NK-92 (cell line): ENCODE results near the gene HAUS2.
"Not testable (repeated sequence)": the region's sequence is repeated elsewhere in the genome, so short reads cannot be mapped to it uniquely, and the experiment has no call there.

Experiments
- DNase-seq: peaks from one replicate; lab custom pipeline; 2025; ENCODE audit not compliant: unreplicated experiment; lab: John Stamatoyannopoulos, UW

Gene HAUS2

DNA sequence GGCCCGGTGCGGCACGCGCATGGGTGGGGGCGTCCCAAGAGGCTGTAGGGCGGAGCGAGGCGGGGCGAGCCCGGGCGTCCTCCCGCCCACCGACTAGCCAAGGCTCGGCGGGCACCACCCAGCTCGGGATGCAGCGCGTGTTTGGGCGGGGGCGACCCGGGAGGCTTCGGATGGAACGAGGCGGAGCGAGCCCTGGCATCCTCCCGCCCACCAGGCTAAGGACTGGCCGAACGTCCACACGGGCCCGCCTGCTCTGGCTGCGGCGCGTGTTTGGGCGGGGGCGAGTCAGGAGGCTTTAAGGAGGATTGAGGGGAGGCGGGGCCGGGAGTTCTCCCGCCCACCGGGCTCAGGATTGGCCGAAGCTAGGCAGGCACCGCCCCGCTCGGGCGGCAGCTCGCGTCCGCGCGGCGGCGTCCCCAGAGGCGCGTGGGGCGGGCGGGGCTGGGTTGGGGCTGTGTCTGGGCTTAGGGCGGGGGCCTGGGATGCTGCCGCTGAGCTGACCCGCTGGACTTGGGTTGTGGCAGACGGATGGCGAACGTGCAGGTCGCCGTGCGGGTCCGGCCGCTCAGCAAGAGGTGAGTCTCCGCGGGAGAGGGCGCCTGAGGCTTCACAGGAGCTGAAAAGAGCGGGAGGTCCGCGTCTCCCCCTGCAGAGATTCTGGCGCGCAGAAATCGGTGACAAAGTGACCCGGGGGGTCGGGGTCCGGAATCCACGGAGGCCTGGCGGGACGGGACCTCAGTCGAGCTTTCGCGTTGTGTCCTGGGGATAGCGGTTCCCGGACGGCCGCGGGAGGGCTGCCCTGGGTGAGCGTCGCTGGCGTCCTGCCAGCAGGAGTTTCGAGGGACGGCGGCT, 26.8 kb downstream of the HAUS2 start, which contains the start of gene STARD9:
Gene STARD9, plus strand, starts transcription at position 419 of the 852 bp plus-strand sequence. Its CDS starts 110 bp downstream, at position 529.
- peak; percentile 58 for DNase-seq

GRCh38 chr15:42576040-42576594, 27.5 kb downstream of the HAUS2 start:
- DNase-seq, result no peak

DNA sequence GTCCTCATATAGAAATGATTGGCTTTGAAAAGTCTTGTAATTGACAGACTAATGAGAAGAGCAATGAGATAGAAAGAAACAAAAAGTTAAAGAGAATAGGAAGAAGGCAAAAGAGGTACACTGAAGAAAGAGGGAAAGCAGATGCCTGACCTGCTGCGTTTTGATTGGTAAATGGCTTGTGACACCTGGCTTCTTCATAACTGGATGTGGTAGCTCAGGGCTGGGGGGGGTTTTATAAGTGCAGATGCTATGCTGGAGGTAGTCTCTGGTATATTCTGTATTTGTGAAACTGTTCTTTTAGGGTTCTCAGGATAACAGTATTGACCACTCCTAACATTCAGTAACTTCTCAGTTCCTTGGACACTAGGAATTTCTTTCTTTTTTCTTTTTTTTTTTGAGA, 28.1 kb downstream of the HAUS2 start:
- no peak for DNase-seq

DNA sequence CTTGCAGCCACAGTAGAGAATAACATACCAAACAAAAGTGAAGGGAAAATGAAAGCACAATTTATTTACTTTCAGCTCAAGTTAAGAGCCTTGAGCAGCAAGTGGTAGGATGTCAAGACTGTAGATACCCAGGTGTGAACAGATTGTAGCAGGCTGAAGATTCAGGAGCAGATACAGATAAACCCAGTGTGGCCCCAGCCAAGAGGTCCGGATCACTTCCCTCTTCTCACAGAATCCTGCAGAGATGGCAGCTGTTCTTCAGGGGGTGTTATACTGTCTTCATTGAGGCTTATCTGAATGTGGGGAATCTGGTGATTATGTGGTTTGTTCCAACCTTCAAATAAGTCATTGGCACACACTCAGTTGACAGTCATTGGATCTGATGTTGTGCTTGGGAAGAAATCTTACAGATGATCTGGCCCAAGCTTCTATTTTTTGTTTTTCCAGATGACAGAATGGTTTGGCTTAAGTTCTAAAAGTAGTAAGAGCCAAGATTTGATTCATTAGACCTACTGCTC, 28.9 kb downstream of the HAUS2 start:
- DNase-seq, result no peak

DNA sequence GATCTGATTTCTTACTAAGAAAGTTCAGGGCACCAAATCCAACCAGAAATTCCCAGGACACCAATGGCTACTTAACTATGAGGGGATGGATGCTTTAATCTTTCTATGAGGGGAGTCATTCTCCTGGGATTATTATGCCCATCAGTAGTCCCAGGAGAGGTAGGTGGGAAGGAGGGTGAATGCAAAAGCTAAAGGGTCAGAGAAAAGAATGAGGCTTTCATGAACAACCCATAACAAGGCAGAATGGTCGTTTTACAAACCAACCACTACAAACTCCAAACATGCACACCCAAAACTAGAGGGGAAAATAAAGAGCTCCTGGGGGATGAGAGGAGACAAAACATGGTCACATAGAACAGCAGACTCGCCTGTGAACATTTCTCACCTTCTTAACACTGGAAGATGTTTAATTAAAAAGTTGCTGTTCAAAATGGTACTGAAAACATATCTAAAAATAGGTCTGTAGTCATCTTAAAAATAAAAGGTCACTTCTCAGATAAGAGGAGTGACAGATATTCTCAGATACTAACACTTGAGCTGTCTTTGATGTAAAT, 30.4 kb downstream of the HAUS2 start:
- no peak for DNase-seq

- DNase-seq, result no peak
Measured at GRCh38 chr15:42581272-42581730, 32.7 kb downstream of the HAUS2 start.

DNA sequence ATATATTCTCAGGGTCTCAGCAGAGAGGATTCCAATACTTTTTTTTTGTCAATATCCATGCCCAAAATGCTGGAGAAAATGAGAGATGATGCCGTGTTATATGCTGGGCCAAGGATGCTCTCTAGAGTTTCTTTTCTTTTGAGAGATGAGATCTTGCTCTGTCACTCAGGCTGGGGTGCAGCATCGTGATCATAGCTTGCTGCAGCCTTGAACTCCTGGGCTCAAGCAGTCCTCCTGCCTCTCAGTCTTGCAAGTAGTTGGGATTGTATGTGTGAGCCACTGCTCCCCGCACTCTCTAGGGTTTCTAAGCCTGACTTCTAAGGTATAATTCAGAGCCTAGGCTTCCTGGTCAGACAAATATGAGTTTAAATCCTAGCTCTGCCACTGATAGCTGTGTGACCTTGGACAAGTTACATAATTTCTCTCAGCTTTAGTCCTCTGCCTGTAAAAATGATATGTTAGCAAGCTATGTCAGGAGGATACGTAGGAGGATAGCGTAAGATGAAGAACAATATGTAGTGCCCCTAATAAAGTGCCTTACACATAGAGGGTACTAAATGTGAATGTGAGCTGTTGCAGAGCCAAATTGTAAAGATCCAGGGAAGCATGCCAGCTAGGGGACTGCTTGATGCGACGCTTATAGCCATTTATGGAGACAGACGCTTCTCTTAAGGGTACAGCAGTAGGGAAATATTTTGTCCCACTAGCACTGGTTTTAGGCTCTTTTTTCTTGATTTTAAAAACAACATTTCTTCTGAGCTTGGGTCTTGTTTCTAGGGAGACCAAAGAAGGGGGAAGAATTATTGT, 34.1 kb downstream of the HAUS2 start:
- DNase-seq, result no peak

DNA sequence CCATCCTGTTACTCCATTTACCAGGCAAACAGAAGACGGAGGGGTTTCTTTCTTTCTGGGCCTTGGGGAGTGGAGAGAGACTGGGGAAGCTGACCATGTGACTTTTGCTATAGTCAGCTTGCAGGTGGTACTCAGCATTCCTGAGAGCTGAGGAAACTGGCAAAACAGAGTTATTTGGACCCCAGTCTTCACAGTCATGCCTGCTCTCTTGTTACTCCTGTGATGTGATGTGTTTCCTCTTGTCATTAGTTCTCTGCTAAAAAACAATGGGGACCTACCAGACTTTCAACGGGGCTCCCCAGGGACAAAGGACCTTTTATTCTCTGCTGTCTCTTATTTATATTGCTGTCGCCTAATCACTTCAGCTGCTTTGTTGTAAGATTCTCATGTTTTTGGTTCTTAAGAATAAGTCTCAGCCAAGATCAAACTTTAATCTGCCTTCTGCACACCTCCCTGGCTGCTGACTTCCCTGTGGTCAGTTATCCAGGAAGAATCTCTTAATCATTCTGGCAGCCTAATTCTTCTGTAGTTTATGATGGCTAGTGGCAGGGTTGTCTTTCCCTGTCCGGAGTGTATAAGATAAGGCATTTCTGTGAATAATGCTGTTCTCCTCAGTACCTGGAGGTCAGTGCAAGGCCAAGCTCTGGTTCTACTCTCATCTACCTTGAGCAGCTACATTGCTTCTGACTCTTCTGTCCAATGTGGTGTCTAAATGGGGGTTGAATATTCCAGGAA, 35.6 kb downstream of the HAUS2 start:
- no peak for DNase-seq

DNA sequence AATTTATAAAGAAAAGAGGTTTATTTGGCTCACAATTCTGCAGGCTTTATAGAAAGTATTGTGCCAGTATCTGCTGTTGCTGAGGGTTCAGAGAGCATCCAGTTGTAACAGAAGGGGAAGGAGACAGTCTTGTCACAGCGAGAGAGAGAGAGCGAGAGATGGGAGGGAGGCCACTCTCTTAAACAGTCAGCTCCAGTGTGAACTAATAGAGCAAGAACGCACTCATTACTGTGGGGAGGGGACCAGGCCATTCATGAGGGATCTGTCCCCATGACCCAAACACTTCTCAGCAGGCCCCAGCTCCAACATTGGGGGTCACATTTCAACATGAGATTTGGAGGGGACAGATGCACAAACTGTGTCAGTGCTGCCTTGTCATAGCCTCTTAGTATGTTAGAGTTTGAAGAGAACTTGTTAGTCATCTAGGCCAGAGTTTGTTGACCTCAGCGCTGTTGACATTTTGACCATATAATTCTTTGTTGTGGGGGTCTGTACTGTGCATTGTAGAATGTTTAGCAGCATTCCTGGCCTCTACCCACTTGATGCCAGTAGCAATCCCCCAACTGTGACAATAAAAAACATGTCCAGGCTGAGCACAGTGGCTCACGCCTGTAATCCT, 42.1 kb downstream of the HAUS2 start:
- no peak for DNase-seq

GRCh38 chr15:42591238-42591934, 42.7 kb downstream of the HAUS2 start:
- DNase-seq, result no peak

DNA sequence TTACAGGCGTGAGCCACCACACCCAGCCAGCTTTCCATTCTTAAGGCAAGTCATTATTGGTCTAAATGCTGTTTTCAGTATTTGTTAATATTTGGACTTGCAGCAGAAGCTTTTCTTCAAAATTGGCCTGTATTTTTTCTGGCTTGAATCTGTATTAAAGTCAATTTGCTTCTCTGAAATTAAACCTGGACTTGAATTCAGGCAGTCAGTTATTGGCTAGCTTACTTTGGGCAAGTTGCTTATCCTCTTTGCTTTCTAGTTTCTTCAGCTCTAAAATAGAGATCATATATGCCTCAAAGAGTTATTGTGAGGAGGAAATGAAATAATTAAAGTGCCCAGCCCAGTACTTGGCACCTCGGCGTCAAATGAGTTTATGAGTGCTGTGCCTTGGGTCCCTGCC, 44.1 kb downstream of the HAUS2 start:
- DNase-seq, result no peak

GRCh38 chr15:42593143-42593542, 44.5 kb downstream of the HAUS2 start:
- no peak for DNase-seq

DNA sequence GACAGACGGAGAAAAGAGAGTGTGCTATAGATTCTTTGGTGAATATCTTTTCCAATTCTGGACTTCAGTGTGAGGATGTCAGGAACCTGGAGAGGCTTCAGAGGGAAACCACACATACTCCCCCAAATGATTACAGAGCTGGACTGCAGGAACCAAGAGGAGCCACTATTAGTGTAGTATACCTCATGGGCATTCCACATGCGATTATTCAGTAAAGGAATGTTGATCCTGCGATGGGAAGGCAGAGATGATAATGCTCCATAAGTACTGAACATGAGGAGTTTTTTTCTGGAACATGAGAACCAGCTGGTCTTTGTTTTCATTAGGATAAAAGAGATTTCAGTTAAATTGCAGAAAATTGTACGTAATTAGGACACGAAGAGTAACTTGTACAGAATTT, 45.5 kb downstream of the HAUS2 start:
- DNase-seq, result no peak

DNA sequence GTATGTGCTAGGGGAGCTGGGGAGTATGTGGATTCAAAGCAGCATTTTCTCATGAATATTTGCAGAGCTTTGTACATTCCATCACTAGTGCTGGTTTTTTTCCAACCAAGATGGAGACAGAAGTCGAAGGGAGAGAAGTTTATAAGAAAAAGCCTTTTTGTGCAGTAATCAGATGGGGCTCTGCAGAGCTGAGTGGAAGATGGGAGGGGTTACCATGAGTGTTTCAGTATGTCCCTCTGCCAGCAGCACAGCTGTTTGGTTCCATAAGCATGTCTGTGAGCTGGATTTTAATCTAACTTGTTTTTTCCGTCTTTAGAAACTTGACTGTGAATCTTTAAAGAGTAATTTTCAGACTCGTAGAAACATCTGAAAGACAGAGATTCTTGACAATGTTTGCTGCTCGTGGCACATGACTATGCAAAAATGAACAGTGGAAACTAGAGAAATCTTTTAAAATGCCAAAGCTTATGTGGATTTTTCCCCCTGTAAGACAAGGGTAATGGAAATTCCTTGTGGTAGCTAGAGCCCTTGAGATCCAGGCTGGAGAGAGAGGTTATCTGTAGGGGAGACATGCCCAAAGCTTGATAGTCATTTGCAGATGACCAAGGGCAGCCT, 47.1 kb downstream of the HAUS2 start:
- DNase-seq, result no peak

GRCh38 chr15:42601316-42601715, 52.7 kb downstream of the HAUS2 start:
- not testable (repeated sequence) for DNase-seq

DNA sequence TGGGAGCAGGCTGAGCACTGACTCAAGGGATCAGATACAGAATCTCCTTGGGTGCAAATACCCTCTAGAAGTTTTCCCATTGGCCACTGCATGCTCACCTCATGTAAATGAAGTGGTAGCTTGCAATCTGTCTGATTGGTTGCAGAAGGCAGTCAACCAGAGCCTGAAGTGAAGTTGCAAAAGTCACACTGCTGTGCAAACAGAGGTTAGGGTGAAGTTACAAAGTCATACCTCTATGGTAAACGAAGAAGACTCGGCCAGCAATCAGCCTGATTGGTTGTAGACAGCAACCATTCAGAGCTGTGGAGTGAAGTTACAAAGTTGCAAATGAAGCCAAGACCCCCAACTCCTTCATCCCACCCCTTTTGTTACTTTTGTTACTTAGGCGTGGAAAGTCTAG, 53.9 kb downstream of the HAUS2 start:
- DNase-seq, result no peak

- no peak for DNase-seq
Measured at GRCh38 chr15:42603978-42604377, 55.3 kb downstream of the HAUS2 start.

- no peak for DNase-seq
Measured at GRCh38 chr15:42604894-42605744, 56.5 kb downstream of the HAUS2 start.
